CD14-positive monocyte (primary cell): ENCODE data around the gene ZNF827. TPM values are rescaled to one million over a fixed set of nuclear protein-coding genes. Genes with fewer than 3 reads are reported as not detected.

Experiments
- DNase-seq, 3 donors: peaks; one replicate each; pipeline ENCODE4 v3.0.0-alpha.2; 2011 to 2022
- H2AFZ ChIP-seq: 2 replicates; pipeline ENCODE4 v1.6.0; 2012; ENCODE audit warnings: mild to moderate bottlenecking, low read depth, low read length, inconsistent platforms; ENCODE audit not compliant: insufficient read depth, poor library complexity, severe bottlenecking
- H3K27ac ChIP-seq, 2 donors: 1 replicate in 1 of 2; 2 replicates in 1 of 2; pipeline ENCODE4 v1.5.1; 2012 to 2013; ENCODE audit warnings: low read length in 2 of 2, control low read depth in 1 of 2, inconsistent platforms in 1 of 2, low read depth in 1 of 2, mild to moderate bottlenecking in 1 of 2
- H3K27me3 ChIP-seq, 2 donors: one replicate each; pipeline versions ENCODE4 v1.6.0 to v1.6.1; 2011 to 2013; ENCODE audit warnings: low read length in 2 of 2; ENCODE audit not compliant: control insufficient read depth in 2 of 2, insufficient read depth in 2 of 2
- H3K36me3 ChIP-seq, 2 donors: replicated peaks in 1 of 2; 1 replicate in 1 of 2; 2 replicates in 1 of 2; pipeline versions ENCODE4 v1.5.1 to v1.6.1; 2012 to 2013; ENCODE audit warnings: low read length in 2 of 2, control low read depth in 1 of 2, inconsistent platforms in 1 of 2, mild to moderate bottlenecking in 1 of 2; ENCODE audit not compliant: insufficient read depth in 2 of 2, control insufficient read depth in 1 of 2
- H3K4me1 ChIP-seq, 2 donors: 1 replicate in 1 of 2; 2 replicates in 1 of 2; pipeline versions ENCODE4 v1.5.1 to v1.6.1; 2012 to 2013; ENCODE audit warnings: low read length in 2 of 2, control low read depth in 1 of 2, inconsistent platforms in 1 of 2, mild to moderate bottlenecking in 1 of 2, moderate library complexity in 1 of 2; ENCODE audit not compliant: insufficient read depth in 2 of 2, control insufficient read depth in 1 of 2
- H3K4me2 ChIP-seq: replicated peaks from 2 replicates; pipeline ENCODE3; 2012; ENCODE audit warnings: low read length, moderate library complexity, mild to moderate bottlenecking; ENCODE audit not compliant: poor library complexity, severe bottlenecking; ENCODE audit errors: extremely low read depth
- H3K4me3 ChIP-seq, 3 experiments: fragments of 200-600 bp in 1 of 3; sonication (generic) in 1 of 3; replicated peaks in 1 of 3; 1 replicate in 2 of 3; 2 replicates in 1 of 3; pipeline ENCODE4 v1.5.1; 2011 to 2013; ENCODE audit warnings: low read length in 3 of 3, mild to moderate bottlenecking in 3 of 3, control low read depth in 2 of 3, low read depth in 2 of 3, inconsistent platforms in 1 of 3, moderate library complexity in 1 of 3
- H3K79me2 ChIP-seq: 2 replicates; pipeline ENCODE4 v1.6.0; 2012; ENCODE audit warnings: mild to moderate bottlenecking, control low read depth, inconsistent platforms, low read length, moderate library complexity; ENCODE audit not compliant: insufficient read depth
- H3K9ac ChIP-seq: 2 replicates; pipeline ENCODE4 v1.6.0; 2017; ENCODE audit warnings: low read length, mild to moderate bottlenecking; ENCODE audit not compliant: insufficient read depth, poor library complexity, severe bottlenecking
- H3K9me3 ChIP-seq, 2 donors: replicated peaks in 1 of 2; 1 replicate in 1 of 2; 2 replicates in 1 of 2; pipeline versions ENCODE4 v1.5.1 to v1.6.1; 2012 to 2013; ENCODE audit warnings: low read length in 2 of 2, control low read depth in 1 of 2; ENCODE audit not compliant: control insufficient read depth in 1 of 2, insufficient read depth in 1 of 2
- H4K20me1 ChIP-seq: 2 replicates; pipeline ENCODE4 v1.6.0; 2012; ENCODE audit warnings: mild to moderate bottlenecking, low read length, control low read depth, moderate library complexity; ENCODE audit not compliant: insufficient read depth
- H3K27ac Mint-ChIP-seq, 7 donors: one replicate each; pipeline ENCODE4 v1.8.0; 2020; ENCODE audit warnings: mild to moderate bottlenecking in 7 of 7, mixed read lengths in 7 of 7, moderate library complexity in 6 of 7, inconsistent platforms in 2 of 7
- H3K27me3 Mint-ChIP-seq, 3 donors: one replicate each; pipeline ENCODE4 v1.8.0; 2021 to 2022; ENCODE audit warnings: low read depth in 3 of 3, mild to moderate bottlenecking in 3 of 3, mixed read lengths in 3 of 3, moderate library complexity in 3 of 3, inconsistent platforms in 1 of 3
- H3K36me3 Mint-ChIP-seq, 2 donors: one replicate each; pipeline ENCODE4 v1.8.0; 2020; ENCODE audit warnings: mixed read lengths in 2 of 2, inconsistent platforms in 1 of 2, mild to moderate bottlenecking in 1 of 2
- H3K4me1 Mint-ChIP-seq: one replicate; pipeline ENCODE4 v1.8.0; 2020; ENCODE audit warnings: mild to moderate bottlenecking, mixed read lengths
- H3K4me3 Mint-ChIP-seq, 2 donors: one replicate each; pipeline ENCODE4 v1.8.0; 2020; ENCODE audit warnings: mild to moderate bottlenecking in 2 of 2, mixed read lengths in 2 of 2, moderate library complexity in 1 of 2
- H3K9me3 Mint-ChIP-seq, 7 donors: one replicate each; pipeline ENCODE4 v1.8.0; 2020 to 2022; ENCODE audit warnings: mixed read lengths in 7 of 7, mild to moderate bottlenecking in 6 of 7, moderate library complexity in 6 of 7, inconsistent platforms in 2 of 7
- CTCF ChIP-seq: fragments of 200-600 bp; IDR thresholded peaks from one replicate; pipeline ENCODE4 v1.8.0; 2022; ENCODE audit warnings: antibody characterized with exemption, mild to moderate bottlenecking
- WGBS: methylation state at CpG from one replicate; pipeline ENCODE4 v1.1.5; 2013; ENCODE audit warnings: missing lambda C conversion rate; ENCODE audit not compliant: insufficient coverage; 5-methylcytosine and 5-hydroxymethylcytosine counted together
- intact Hi-C, 2 donors: fragments of 100-400 bp; cut with micrococcal nuclease; formaldehyde crosslinking; loops; one replicate each; pipeline versions ENCODE4 v1.15.0 to v1.15.1; 2023
- polyA plus RNA-seq, 3 donors: library from polyadenylated mRNA; depleted of rRNA in 1 of 3; unstranded in 2 of 3; stranded (reverse) in 1 of 3; fragments of 300-500 nt in 2 of 3; fragments of >200 nt in 1 of 3; fragmentation: Illumina TruSeq in 2 of 3; gene quantifications; 1 replicate in 2 of 3; 2 replicates in 1 of 3; pipeline ENCODE4 v1.2.3, GENCODE V29; 2012 to 2021

ZNF827 gene
- polyA plus RNA-seq, 3 donors = 0.04 TPM; not detected in 2

GRCh38 chr4:145797278-145797677, 141.3 kb downstream of the ZNF827 start:
- Mint-ChIP-seq H3K27me3 (peaks cover 0 to 4% (median 0%) of the 10 kb centered on the region in 3 donors), H3K9me3 (peaks cover 0 to 3% (median 0%) of the 10 kb centered on the region in 7 donors), H3K4me3 (no peak overlapping the region), H3K4me1 (peaks cover 33% of the 10 kb centered on the region), H3K36me3 (no peaks in the 10 kb centered on the region), H3K27ac (no peak overlapping the region)
- Histone ChIP-seq H3K4me3 (no peak overlapping the region), H3K9me3 (no peaks in the 10 kb centered on the region), H2AFZ (no peak overlapping the region), H3K4me2 (no peak overlapping the region), H3K79me2 (no peaks in the 10 kb centered on the region), H3K4me1 (peaks cover 30 to 34% of the 10 kb centered on the region in 2 donors), H4K20me1 (no peaks in the 10 kb centered on the region), H3K27me3 (no peaks in the 10 kb centered on the region), H3K27ac (no peak overlapping the region), H3K9ac (no peak overlapping the region), H3K36me3 (no peaks in the 10 kb centered on the region)
- TF ChIP-seq CTCF = no peak
- no peak for DNase-seq
- intact Hi-C loops = no loop called here

- H3K27me3 ChIP-seq = no peaks in the 10 kb centered on the region
- peak overlapping the region in 1 of 2 donors; percentile 37 for H3K4me3 Mint-ChIP-seq
- H3K9me3 ChIP-seq = no peaks in the 10 kb centered on the region
- H3K27me3 Mint-ChIP-seq = peaks cover 0 to 4% (median 0%) of the 10 kb centered on the region in 3 donors
- no peaks in the 10 kb centered on the region for H4K20me1 ChIP-seq
- peak overlapping the region in 1 of 3 experiments; percentile 24 for H3K4me3 ChIP-seq
- no peaks in the 10 kb centered on the region for H3K36me3 ChIP-seq
- DNase-seq = peak; percentile 47 to 64 (median 48)
- no peak overlapping the region for H2AFZ ChIP-seq
- H3K79me2 ChIP-seq = no peaks in the 10 kb centered on the region
- H3K9ac ChIP-seq = no peak overlapping the region
- TF ChIP-seq CTCF = no peak
- intact Hi-C loops = no loop called here
- no CpG with 5 or more reads among the region's 4 CpGs for WGBS
- H3K36me3 Mint-ChIP-seq = no peaks in the 10 kb centered on the region
- H3K4me1 ChIP-seq = peaks cover 30 to 34% of the 10 kb centered on the region in 2 donors
- H3K4me2 ChIP-seq = peak overlapping the region; percentile 37
- peak overlapping the region in 1 of 2 donors; percentile 38 for H3K27ac ChIP-seq
- peaks cover 0 to 3% (median 0%) of the 10 kb centered on the region in 7 donors for H3K9me3 Mint-ChIP-seq
- peak overlapping the region in 5 of 7 donors; percentile 4 to 90 (median 27) for H3K27ac Mint-ChIP-seq
- H3K4me1 Mint-ChIP-seq = peaks cover 33% of the 10 kb centered on the region
Observed at GRCh38 chr4:145796346-145796745, 142.3 kb downstream of the ZNF827 start.
